Hepatocyte (in vitro differentiated cells): ENCODE data around the gene FXR1. TPM values are rescaled to one million over a fixed set of nuclear protein-coding genes. Genes with fewer than 3 reads are reported as not detected.

ENCODE experiments used
- DNase-seq: peaks from one replicate; pipeline ENCODE4 v3.0.0-alpha.2; 2016; ENCODE audit warnings: low spot score
- H2AFZ ChIP-seq: fragments of 200-600 bp; sonication (generic); 2 replicates; pipeline ENCODE4 v1.6.0; 2016; ENCODE audit warnings: antibody characterized with exemption, mild to moderate bottlenecking
- H3K27ac ChIP-seq: fragments of 200-600 bp; sonication (generic); 2 replicates; pipeline ENCODE4 v1.5.1; 2016; ENCODE audit warnings: mild to moderate bottlenecking
- H3K27me3 ChIP-seq: fragments of 200-600 bp; sonication (generic); 2 replicates; pipeline ENCODE4 v1.6.1; 2016
- H3K36me3 ChIP-seq: fragments of 200-600 bp; sonication (generic); replicated peaks from 2 replicates; pipeline ENCODE4 v1.5.1; 2016; ENCODE audit warnings: low read depth; ENCODE audit not compliant: insufficient read depth
- H3K4me1 ChIP-seq: fragments of 200-600 bp; sonication (generic); 2 replicates; pipeline ENCODE4 v1.5.1; 2016; ENCODE audit warnings: mild to moderate bottlenecking, moderate library complexity; ENCODE audit not compliant: insufficient read depth
- H3K4me2 ChIP-seq: fragments of 200-600 bp; sonication (generic); 2 replicates; pipeline ENCODE4 v1.6.0; 2016
- H3K4me3 ChIP-seq: fragments of 200-600 bp; sonication (generic); 2 replicates; pipeline ENCODE4 v1.5.1; 2016; ENCODE audit warnings: mild to moderate bottlenecking
- H3K79me2 ChIP-seq: fragments of 200-600 bp; sonication (generic); 2 replicates; pipeline ENCODE4 v1.6.0; 2017; ENCODE audit warnings: mild to moderate bottlenecking
- H3K9me2 ChIP-seq: fragments of 200-600 bp; sonication (generic); replicated peaks from 2 replicates; pipeline ENCODE4 v1.6.0; 2017; ENCODE audit warnings: mild to moderate bottlenecking; ENCODE audit not compliant: insufficient read depth
- H3K9me3 ChIP-seq: fragments of 200-600 bp; sonication (generic); 2 replicates; pipeline ENCODE4 v1.5.1; 2016; ENCODE audit warnings: low read depth, mild to moderate bottlenecking
- H4K20me1 ChIP-seq: fragments of 200-600 bp; sonication (generic); 2 replicates; pipeline ENCODE4 v1.6.0; 2016; ENCODE audit warnings: mild to moderate bottlenecking; ENCODE audit not compliant: insufficient read depth, poor library complexity, severe bottlenecking
- EZH2 ChIP-seq: fragments of 200-600 bp; sonication (generic); IDR thresholded peaks from 2 replicates; pipeline ENCODE4 v1.6.1; 2016; ENCODE audit warnings: antibody characterized with exemption, mild to moderate bottlenecking, borderline replicate concordance
- EZH2phosphoT487 ChIP-seq: fragments of 200-600 bp; sonication (generic); IDR thresholded peaks from one replicate; pipeline ENCODE4 v1.6.1; 2018; ENCODE audit warnings: antibody characterized with exemption, mild to moderate bottlenecking, low read depth, moderate library complexity; ENCODE audit not compliant: unreplicated experiment, severe bottlenecking
- WGBS: methylation state at CpG from one replicate; pipeline ENCODE4 v1.1.6; 2016; ENCODE audit warnings: low lambda C conversion rate; ENCODE audit errors: missing lambda C conversion rate; 5-methylcytosine and 5-hydroxymethylcytosine counted together
- polyA plus RNA-seq: library from polyadenylated mRNA; unstranded; fragments of >200 nt; fragmentation: Nextera tagmentation; extraction: Ambion mirVana; gene quantifications from 2 replicates; pipeline ENCODE4 v1.2.1, GENCODE V29; 2016
- total RNA-seq: library from RNA; depleted of rRNA; stranded (reverse); fragments of >200 nt; gene quantifications from 2 replicates; pipeline ENCODE4 v1.2.3, GENCODE V29; 2014
- TF ChIP-seq, protein P1 (sequence below): fragments of 200-600 bp; sonication (generic); IDR thresholded peaks from 2 replicates; pipeline ENCODE4 v1.5.1; 2016; ENCODE audit warnings: antibody characterized with exemption, mild to moderate bottlenecking; ENCODE audit not compliant: poor library complexity

Gene FXR1
- total and polyA plus RNA-seq, 2 experiments from 2014 or later: 48.4 to 105 TPM

- no peaks in the 10 kb centered on the region for H3K36me3 ChIP-seq
- WGBS: 100% methylated on average over 2 of the region's 2 CpGs
- no peak for DNase-seq
- H3K27ac ChIP-seq: no peak overlapping the region
- H3K79me2 ChIP-seq: peaks cover 21% of the 10 kb centered on the region
- H3K4me1 ChIP-seq: peaks cover 10% of the 10 kb centered on the region
- H3K9me3 ChIP-seq: no peaks in the 10 kb centered on the region
- H3K9me2 ChIP-seq: no peaks in the 10 kb centered on the region
- H2AFZ ChIP-seq: no peak overlapping the region
- no peaks in the 10 kb centered on the region for H4K20me1 ChIP-seq
- no peak overlapping the region for H3K4me3 ChIP-seq
- no peaks in the 10 kb centered on the region for H3K27me3 ChIP-seq
- no peak overlapping the region for H3K4me2 ChIP-seq
- TF ChIP-seq EZH2phosphoT487: no peak
- TF ChIP-seq EZH2: no peak
- TF ChIP-seq, protein P1, sequence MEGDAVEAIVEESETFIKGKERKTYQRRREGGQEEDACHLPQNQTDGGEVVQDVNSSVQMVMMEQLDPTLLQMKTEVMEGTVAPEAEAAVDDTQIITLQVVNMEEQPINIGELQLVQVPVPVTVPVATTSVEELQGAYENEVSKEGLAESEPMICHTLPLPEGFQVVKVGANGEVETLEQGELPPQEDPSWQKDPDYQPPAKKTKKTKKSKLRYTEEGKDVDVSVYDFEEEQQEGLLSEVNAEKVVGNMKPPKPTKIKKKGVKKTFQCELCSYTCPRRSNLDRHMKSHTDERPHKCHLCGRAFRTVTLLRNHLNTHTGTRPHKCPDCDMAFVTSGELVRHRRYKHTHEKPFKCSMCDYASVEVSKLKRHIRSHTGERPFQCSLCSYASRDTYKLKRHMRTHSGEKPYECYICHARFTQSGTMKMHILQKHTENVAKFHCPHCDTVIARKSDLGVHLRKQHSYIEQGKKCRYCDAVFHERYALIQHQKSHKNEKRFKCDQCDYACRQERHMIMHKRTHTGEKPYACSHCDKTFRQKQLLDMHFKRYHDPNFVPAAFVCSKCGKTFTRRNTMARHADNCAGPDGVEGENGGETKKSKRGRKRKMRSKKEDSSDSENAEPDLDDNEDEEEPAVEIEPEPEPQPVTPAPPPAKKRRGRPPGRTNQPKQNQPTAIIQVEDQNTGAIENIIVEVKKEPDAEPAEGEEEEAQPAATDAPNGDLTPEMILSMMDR: no peak
Observed at GRCh38 chr3:180987344-180987743, 74.9 kb downstream of the FXR1 start.

DNA sequence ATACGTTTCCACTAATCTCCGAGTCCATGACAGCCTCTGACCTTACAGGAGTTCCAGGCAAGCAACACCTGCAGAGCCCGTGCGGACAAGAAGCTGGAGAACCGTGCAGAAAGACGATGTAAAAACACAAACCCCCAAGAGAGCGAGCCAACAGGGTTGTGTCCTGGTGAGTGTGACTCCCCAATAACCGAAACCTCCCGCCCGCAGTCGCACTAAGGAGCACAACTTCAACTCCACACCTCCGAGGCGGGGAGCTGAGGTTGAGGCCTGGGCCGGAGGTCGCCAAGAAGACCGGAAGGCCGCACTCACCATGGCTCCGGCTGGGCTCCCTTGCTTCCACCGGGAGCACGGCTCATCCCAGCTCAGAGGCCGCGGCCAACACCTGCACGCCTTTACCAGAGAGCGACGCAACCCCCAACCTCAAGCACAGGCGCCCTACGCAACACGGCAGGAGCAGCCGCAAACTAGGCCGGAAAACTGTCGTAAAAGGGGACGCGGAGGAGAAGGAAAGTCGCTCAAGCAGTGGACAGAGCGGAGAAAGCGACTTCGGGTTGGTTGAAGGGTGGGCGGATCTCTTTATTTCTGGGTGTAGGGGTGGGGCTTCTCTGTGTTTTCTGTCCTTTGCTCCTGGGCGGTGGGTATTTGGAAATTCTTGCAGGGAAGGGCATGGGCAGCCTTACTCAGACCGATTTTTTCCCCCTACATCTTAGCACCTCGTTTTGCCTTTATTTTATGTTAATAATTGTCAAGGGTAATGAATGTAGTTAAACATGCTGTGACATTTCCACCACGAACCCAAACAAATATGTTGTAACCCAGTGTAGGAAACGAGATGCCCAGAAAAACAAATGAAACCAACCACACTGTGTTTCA, 77.1 kb downstream of the FXR1 start, which contains the start of gene DNAJC19:
Gene DNAJC19 (minus strand): TSS at position 446 of the 873 bp plus-strand sequence. CDS start 134 bp downstream, at position 312.
- TF ChIP-seq EZH2phosphoT487: no peak
- TF ChIP-seq, protein P1: no peak
- no peak for TF ChIP-seq EZH2
- Histone ChIP-seq H2AFZ (peak within 1 kb of the TSS; percentile 88), H3K9me3 (no peaks in the 10 kb centered on the region), H3K36me3 (no peaks in the 10 kb centered on the region), H3K27me3 (no peaks in the 10 kb centered on the region), H3K27ac (peak within 1 kb of the TSS; percentile 82), H3K4me2 (peak within 1 kb of the TSS; percentile 79), H3K79me2 (peaks cover 21% of the 10 kb centered on the region), H3K4me3 (peak within 1 kb of the TSS; percentile 73), H3K9me2 (no peaks in the 10 kb centered on the region), H4K20me1 (no peaks in the 10 kb centered on the region), H3K4me1 (peaks cover 9% of the 10 kb centered on the region)
- DNase-seq: peak; percentile 96
- WGBS: under 1% methylated on average over 43 of the region's 43 CpGs

GRCh38 chr3:180990505-180990904, 78.0 kb downstream of the FXR1 start:
- peak overlapping the region; percentile 67 for H3K27ac ChIP-seq
- peak overlapping the region; percentile 88 for H2AFZ ChIP-seq
- H4K20me1 ChIP-seq: no peaks in the 10 kb centered on the region
- DNase-seq: no peak
- H3K9me2 ChIP-seq: no peaks in the 10 kb centered on the region
- 41% methylated on average over 2 of the region's 2 CpGs for WGBS
- no peaks in the 10 kb centered on the region for H3K27me3 ChIP-seq
- H3K4me2 ChIP-seq: peak overlapping the region; percentile 77
- H3K9me3 ChIP-seq: no peaks in the 10 kb centered on the region
- H3K4me1 ChIP-seq: peaks cover 9% of the 10 kb centered on the region
- TF ChIP-seq, protein P1: no peak
- no peak for TF ChIP-seq EZH2
- no peak for TF ChIP-seq EZH2phosphoT487
- peak overlapping the region; percentile 43 for H3K4me3 ChIP-seq
- no peaks in the 10 kb centered on the region for H3K36me3 ChIP-seq
- H3K79me2 ChIP-seq: peaks cover 21% of the 10 kb centered on the region
